Vagina (tissue), 2 donors: Measurements from ENCODE around the gene ZNF683.

Source experiments
- CTCF ChIP-seq, 3 experiments: fragments of 450-650 bp in 2 of 3; fragments of 200-600 bp in 1 of 3; sonication (generic) in 1 of 3; IDR thresholded peaks; one replicate each; pipeline ENCODE4 v1.5.1; 2017 to 2019; ENCODE audit warnings: antibody characterized with exemption in 3 of 3, mild to moderate bottlenecking in 2 of 3, moderate library complexity in 2 of 3
- POLR2A ChIP-seq, 2 donors: fragments of 450-650 bp; IDR thresholded peaks; one replicate each; pipeline ENCODE4 v1.6.1; 2017; ENCODE audit warnings: antibody characterized with exemption in 2 of 2, mild to moderate bottlenecking in 2 of 2, moderate library complexity in 2 of 2
- POLR2AphosphoS5 ChIP-seq, 2 donors: sonication (generic); formaldehyde crosslinking; IDR thresholded peaks; one replicate each; pipeline ENCODE4 v1.9.0; 2017; ENCODE audit warnings: antibody characterized with exemption in 2 of 2, mild to moderate bottlenecking in 2 of 2, low read depth in 1 of 2; ENCODE audit not compliant: insufficient read depth in 1 of 2

GRCh38 chr1:26335774-26336476 lies 36.6 kb downstream of the ZNF683 start:
- TF ChIP-seq CTCF (IDR thresholded peaks at IDR 0.05): no peak
- TF ChIP-seq POLR2AphosphoS5 (IDR thresholded peaks at IDR 0.05; ENCODE audit: insufficient read depth in 1 of 2, low read depth in 1 of 2): no peak
- no peak for TF ChIP-seq POLR2A (IDR thresholded peaks at IDR 0.05)
